Esophagus muscularis mucosa (tissue), 4 donors: Measurements from ENCODE around the gene SARS1.

Experiments
- CTCF ChIP-seq, 3 experiments: fragments of 200-600 bp in 2 of 3; fragments of 450-650 bp in 1 of 3; sonication (generic) in 2 of 3; IDR thresholded peaks; one replicate each; pipeline ENCODE4 v1.5.1; 2017 to 2019; ENCODE audit warnings: antibody characterized with exemption in 3 of 3, mild to moderate bottlenecking in 2 of 3, moderate library complexity in 1 of 3
- EP300 ChIP-seq: sonication (generic); formaldehyde crosslinking; IDR thresholded peaks from one replicate; pipeline ENCODE4 v1.6.1; 2017; ENCODE audit warnings: antibody characterized with exemption
- POLR2A ChIP-seq: fragments of 450-650 bp; IDR thresholded peaks from one replicate; pipeline ENCODE4 v1.6.1; 2017; ENCODE audit warnings: antibody characterized with exemption, moderate library complexity, mild to moderate bottlenecking, low read depth
- POLR2AphosphoS5 ChIP-seq, 2 donors: sonication (generic); formaldehyde crosslinking; IDR thresholded peaks; one replicate each; pipeline ENCODE4 v1.6.1; 2017; ENCODE audit warnings: antibody characterized with exemption in 2 of 2

DNA sequence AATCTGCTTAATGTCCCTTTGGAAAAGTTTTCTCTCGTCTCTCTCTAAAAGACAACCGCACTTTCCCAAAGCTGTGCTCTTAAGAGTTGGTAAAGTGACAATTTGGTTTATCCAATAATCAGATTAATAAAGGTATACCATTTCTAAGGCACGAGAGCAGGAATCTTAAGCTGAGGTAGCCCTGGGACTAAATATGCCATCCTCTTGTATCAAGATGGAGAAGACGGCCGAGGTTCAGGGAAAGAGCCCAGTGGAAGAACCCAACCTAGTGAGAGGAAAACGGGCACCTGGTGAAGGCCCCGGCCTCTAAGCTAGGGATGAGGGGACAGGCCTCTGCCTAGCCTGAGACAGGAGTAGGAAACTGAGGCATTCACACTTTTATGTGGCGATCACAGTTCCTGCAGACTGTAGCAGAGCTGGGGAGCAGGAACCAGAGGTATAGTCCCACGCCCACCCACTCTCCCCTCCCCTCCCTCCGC lies 334 bp upstream of the SARS1 start:
- TF ChIP-seq CTCF (IDR thresholded peaks at IDR 0.05) (no peak), POLR2AphosphoS5 (IDR thresholded peaks at IDR 0.05) (no peak), POLR2A (no peak), EP300 (no peak)
